DOHH2 (cell line): ENCODE data around the gene SCNN1G.

Source experiments
- CTCF ChIP-seq: fragments of 200-600 bp; sonication (generic); IDR thresholded peaks from one replicate; pipeline ENCODE4 v1.5.1; 2014; ENCODE audit warnings: antibody characterized with exemption, mild to moderate bottlenecking, low read depth, low read length; ENCODE audit not compliant: poor library complexity, severe bottlenecking
- EZH2phosphoT487 ChIP-seq: fragments of 200-600 bp; sonication (generic); IDR thresholded peaks from 2 replicates; pipeline ENCODE4 v1.6.1; 2017; ENCODE audit warnings: borderline replicate concordance, mild to moderate bottlenecking, antibody characterized with exemption, low read length, moderate library complexity, mixed read lengths

- TF ChIP-seq CTCF (no peak), EZH2phosphoT487 (no peak)
Measured at GRCh38 chr16:23137256-23137655, 45.3 kb upstream of the SCNN1G start.
